Activated T-helper 1 cell treated with anti-CD3 and anti-CD28 coated beads, Interleukin-12 subunit alpha, Interleukin-12 subunit beta, Interleukin-2, Interleukin-4 antibody, amounts not matched to agents 30 ng/mL and 10 ng/mL and 1 ng/mL, durations not matched to agents 14 hours and 24 hours and 36 hours (primary cell): ENCODE measurements around the gene UBASH3A. TPM values are rescaled to one million over a fixed set of nuclear protein-coding genes. Genes with fewer than 3 reads are reported as not detected.

ENCODE experiments used
- DNase-seq: peaks from one replicate; pipeline ENCODE4 v3.0.0; 2021; ENCODE audit warnings: low spot score
- H3K27ac Mint-ChIP-seq: one replicate; pipeline ENCODE4 v1.8.0; 2021; ENCODE audit warnings: mild to moderate bottlenecking, mixed read lengths
- H3K27me3 Mint-ChIP-seq: one replicate; pipeline ENCODE4 v1.8.0; 2022; ENCODE audit warnings: mild to moderate bottlenecking, moderate library complexity, mixed read lengths; ENCODE audit not compliant: insufficient read depth
- H3K36me3 Mint-ChIP-seq: one replicate; pipeline ENCODE4 v1.8.0; 2021; ENCODE audit warnings: low read depth, mixed read lengths
- H3K4me1 Mint-ChIP-seq: one replicate; pipeline ENCODE4 v1.8.0; 2021; ENCODE audit warnings: low read depth, mixed read lengths
- H3K4me3 Mint-ChIP-seq: one replicate; pipeline ENCODE4 v1.8.0; 2021; ENCODE audit warnings: mild to moderate bottlenecking, moderate library complexity, mixed read lengths
- H3K9me3 Mint-ChIP-seq: one replicate; pipeline ENCODE4 v1.8.0; 2021; ENCODE audit warnings: mixed read lengths
- intact Hi-C: fragments of 100-400 bp; cut with micrococcal nuclease; formaldehyde crosslinking; loops from one replicate; pipeline ENCODE4 v1.15.1; 2024
- total RNA-seq: library from RNA; stranded (reverse); gene quantifications from 2 replicates; pipeline ENCODE4 v1.2.3, GENCODE V29; 2022

UBASH3A gene
- total RNA-seq, 1 donor from 2014 or later: 70.8 TPM

GRCh38 chr21:42377211-42377950 is 26.3 kb upstream of the UBASH3A start:
- H3K27ac Mint-ChIP-seq: no peak overlapping the region
- intact Hi-C loops: no loop called here
- H3K9me3 Mint-ChIP-seq: peaks cover 11% of the 10 kb centered on the region
- H3K27me3 Mint-ChIP-seq: no peaks in the 10 kb centered on the region
- H3K4me1 Mint-ChIP-seq: peaks cover 23% of the 10 kb centered on the region
- H3K36me3 Mint-ChIP-seq: peaks cover 19% of the 10 kb centered on the region
- no peak for DNase-seq
- H3K4me3 Mint-ChIP-seq: no peak overlapping the region

- H3K27me3 Mint-ChIP-seq: no peaks in the 10 kb centered on the region
- H3K4me1 Mint-ChIP-seq: peaks cover 22% of the 10 kb centered on the region
- DNase-seq: no peak
- H3K27ac Mint-ChIP-seq: no peak overlapping the region
- no peak overlapping the region for H3K4me3 Mint-ChIP-seq
- peaks cover 15% of the 10 kb centered on the region for H3K9me3 Mint-ChIP-seq
- intact Hi-C loops: no loop called here
- H3K36me3 Mint-ChIP-seq: peaks cover 21% of the 10 kb centered on the region
Measured at GRCh38 chr21:42377951-42378340, 25.8 kb upstream of the UBASH3A start.

- peaks cover 21% of the 10 kb centered on the region for H3K36me3 Mint-ChIP-seq
- DNase-seq: no peak
- peaks cover 18% of the 10 kb centered on the region for H3K4me1 Mint-ChIP-seq
- intact Hi-C loops: no loop called here
- no peak overlapping the region for H3K4me3 Mint-ChIP-seq
- no peaks in the 10 kb centered on the region for H3K27me3 Mint-ChIP-seq
- no peak overlapping the region for H3K27ac Mint-ChIP-seq
- peaks cover 15% of the 10 kb centered on the region for H3K9me3 Mint-ChIP-seq
Measured at GRCh38 chr21:42378418-42378817, 25.3 kb upstream of the UBASH3A start.

- no peak for DNase-seq
- Mint-ChIP-seq H3K4me1 (peaks cover 7% of the 10 kb centered on the region), H3K36me3 (peaks cover 27% of the 10 kb centered on the region), H3K9me3 (peaks cover 15% of the 10 kb centered on the region), H3K27ac (no peak overlapping the region), H3K27me3 (no peaks in the 10 kb centered on the region), H3K4me3 (no peak overlapping the region)
- intact Hi-C loops: no loop called here
Measured at GRCh38 chr21:42379426-42380215, 24.1 kb upstream of the UBASH3A start.

GRCh38 chr21:42381347-42381984 is 22.2 kb upstream of the UBASH3A start:
- DNase-seq: no peak
- intact Hi-C loops: no loop called here
- peaks cover 13% of the 10 kb centered on the region for H3K4me1 Mint-ChIP-seq
- H3K4me3 Mint-ChIP-seq: no peak overlapping the region
- H3K27ac Mint-ChIP-seq: peak overlapping the region; percentile 23
- peaks cover 15% of the 10 kb centered on the region for H3K9me3 Mint-ChIP-seq
- H3K36me3 Mint-ChIP-seq: peaks cover 32% of the 10 kb centered on the region
- H3K27me3 Mint-ChIP-seq: no peaks in the 10 kb centered on the region

- intact Hi-C loops: no loop called here
- Mint-ChIP-seq H3K27me3 (no peaks in the 10 kb centered on the region), H3K36me3 (peaks cover 37% of the 10 kb centered on the region), H3K27ac (no peak overlapping the region), H3K4me3 (no peak overlapping the region), H3K9me3 (peaks cover 15% of the 10 kb centered on the region), H3K4me1 (peaks cover 27% of the 10 kb centered on the region)
- DNase-seq: no peak
Measured at GRCh38 chr21:42382915-42383314, 20.8 kb upstream of the UBASH3A start.

GRCh38 chr21:42383331-42383730 is 20.4 kb upstream of the UBASH3A start:
- intact Hi-C loops: no loop called here

GRCh38 chr21:42384156-42384945 is 19.4 kb upstream of the UBASH3A start:
- H3K4me3 Mint-ChIP-seq: no peak overlapping the region
- H3K36me3 Mint-ChIP-seq: peaks cover 43% of the 10 kb centered on the region
- peaks cover 15% of the 10 kb centered on the region for H3K9me3 Mint-ChIP-seq
- no peaks in the 10 kb centered on the region for H3K27me3 Mint-ChIP-seq
- intact Hi-C loops: no loop called here
- DNase-seq: no peak
- no peak overlapping the region for H3K27ac Mint-ChIP-seq
- peaks cover 41% of the 10 kb centered on the region for H3K4me1 Mint-ChIP-seq

More at GRCh38 chr21:42383331-42383730, 20.4 kb upstream of the UBASH3A start:
- no peak for DNase-seq
- Mint-ChIP-seq H3K36me3 (peaks cover 39% of the 10 kb centered on the region), H3K27me3 (no peaks in the 10 kb centered on the region), H3K4me1 (peaks cover 31% of the 10 kb centered on the region), H3K4me3 (no peak overlapping the region), H3K27ac (no peak overlapping the region), H3K9me3 (peaks cover 15% of the 10 kb centered on the region)

- Mint-ChIP-seq H3K4me1 (peaks cover 48% of the 10 kb centered on the region), H3K4me3 (no peak overlapping the region), H3K36me3 (peaks cover 43% of the 10 kb centered on the region), H3K27me3 (no peaks in the 10 kb centered on the region), H3K27ac (peak overlapping the region; percentile 41), H3K9me3 (peaks cover 15% of the 10 kb centered on the region)
- DNase-seq: no peak
- intact Hi-C loops: no loop called here
Measured at GRCh38 chr21:42384989-42385388, 18.7 kb upstream of the UBASH3A start.

GRCh38 chr21:42385619-42386018 is 18.1 kb upstream of the UBASH3A start:
- Mint-ChIP-seq H3K4me3 (no peak overlapping the region), H3K36me3 (peaks cover 38% of the 10 kb centered on the region), H3K27me3 (no peaks in the 10 kb centered on the region), H3K27ac (no peak overlapping the region), H3K9me3 (peaks cover 15% of the 10 kb centered on the region), H3K4me1 (peaks cover 54% of the 10 kb centered on the region)
- intact Hi-C loops: no loop called here
- DNase-seq: no peak

GRCh38 chr21:42386034-42386591 is 17.6 kb upstream of the UBASH3A start:
- Mint-ChIP-seq H3K36me3 (peaks cover 36% of the 10 kb centered on the region), H3K4me1 (peaks cover 59% of the 10 kb centered on the region), H3K9me3 (peaks cover 15% of the 10 kb centered on the region), H3K27ac (no peak overlapping the region), H3K27me3 (no peaks in the 10 kb centered on the region), H3K4me3 (no peak overlapping the region)
- intact Hi-C loops: no loop called here
- no peak for DNase-seq

GRCh38 chr21:42387164-42387563 is 16.5 kb upstream of the UBASH3A start:
- Mint-ChIP-seq H3K27ac (no peak overlapping the region), H3K4me1 (peaks cover 59% of the 10 kb centered on the region), H3K27me3 (no peaks in the 10 kb centered on the region), H3K4me3 (no peak overlapping the region), H3K9me3 (peaks cover 6% of the 10 kb centered on the region), H3K36me3 (peaks cover 35% of the 10 kb centered on the region)
- DNase-seq: no peak
- intact Hi-C loops: no loop called here
